Central memory CD8-positive, alpha-beta T cell (primary cell): ENCODE measurements around the gene POLR1D.
A peak's percentile ranks its signal among the peaks of the same experiment; 100 is the strongest.

Experiments
- ATAC-seq: fragments of 150-1000 bp; cut with Tn5 transposase; replicated peaks from 2 replicates; pipeline ENCODE4 v1.10.0; 2022; ENCODE audit warnings: mild to moderate bottlenecking, moderate FRiP score, moderate number of reproducible peaks; ENCODE audit not compliant: poor library complexity, severe bottlenecking; ENCODE audit errors: extremely low read depth
- DNase-seq, 2 donors: peaks; one replicate each; pipeline ENCODE4 v3.0.0; 2021; ENCODE audit warnings: low spot score in 2 of 2
- H3K27ac Mint-ChIP-seq: one replicate; pipeline ENCODE4 v1.8.0; 2022; ENCODE audit warnings: low read depth, mild to moderate bottlenecking, moderate library complexity, mixed read lengths
- H3K27me3 Mint-ChIP-seq: one replicate; pipeline ENCODE4 v1.8.0; 2022; ENCODE audit warnings: mixed read lengths
- H3K36me3 Mint-ChIP-seq: one replicate; pipeline ENCODE4 v1.8.0; 2022; ENCODE audit warnings: mild to moderate bottlenecking, moderate library complexity, mixed read lengths; ENCODE audit not compliant: insufficient read depth
- H3K4me1 Mint-ChIP-seq: one replicate; pipeline ENCODE4 v1.8.0; 2022; ENCODE audit warnings: mixed read lengths
- H3K4me3 Mint-ChIP-seq: one replicate; pipeline ENCODE4 v1.8.0; 2022; ENCODE audit warnings: mild to moderate bottlenecking, moderate library complexity, mixed read lengths
- H3K9me3 Mint-ChIP-seq: one replicate; pipeline ENCODE4 v1.8.0; 2022; ENCODE audit warnings: mixed read lengths

Gene POLR1D

GRCh38 chr13:27634231-27634630 lies 12.5 kb downstream of the POLR1D start:
- DNase-seq = no peak
- Mint-ChIP-seq H3K27ac (no peak overlapping the region), H3K4me3 (no peak overlapping the region), H3K36me3 (peaks cover 8% of the 10 kb centered on the region), H3K27me3 (no peaks in the 10 kb centered on the region), H3K9me3 (no peaks in the 10 kb centered on the region), H3K4me1 (peaks cover 48% of the 10 kb centered on the region)
- ATAC-seq = no peak

- DNase-seq = no peak
- Mint-ChIP-seq H3K4me1 (peaks cover 53% of the 10 kb centered on the region), H3K27me3 (no peaks in the 10 kb centered on the region)
Observed at GRCh38 chr13:27634791-27635190, 13.1 kb downstream of the POLR1D start.

GRCh38 chr13:27635266-27635665 lies 13.6 kb downstream of the POLR1D start:
- H3K27ac Mint-ChIP-seq = no peak overlapping the region
- H3K27me3 Mint-ChIP-seq = no peaks in the 10 kb centered on the region
- DNase-seq = no peak
- peaks cover 6% of the 10 kb centered on the region for H3K36me3 Mint-ChIP-seq
- H3K4me1 Mint-ChIP-seq = peaks cover 56% of the 10 kb centered on the region
- H3K9me3 Mint-ChIP-seq = no peaks in the 10 kb centered on the region
- no peak overlapping the region for H3K4me3 Mint-ChIP-seq
- ATAC-seq = no peak

More at GRCh38 chr13:27634791-27635190, 13.1 kb downstream of the POLR1D start:
- no peak for ATAC-seq
- H3K27ac Mint-ChIP-seq = no peak overlapping the region
- H3K36me3 Mint-ChIP-seq = peaks cover 8% of the 10 kb centered on the region
- H3K9me3 Mint-ChIP-seq = no peaks in the 10 kb centered on the region
- no peak overlapping the region for H3K4me3 Mint-ChIP-seq

- DNase-seq (no peak), ATAC-seq (no peak)
- H3K4me3 Mint-ChIP-seq = no peak overlapping the region
- H3K9me3 Mint-ChIP-seq = no peaks in the 10 kb centered on the region
- no peaks in the 10 kb centered on the region for H3K27me3 Mint-ChIP-seq
- H3K4me1 Mint-ChIP-seq = peaks cover 48% of the 10 kb centered on the region
- no peak overlapping the region for H3K27ac Mint-ChIP-seq
- peaks cover 6% of the 10 kb centered on the region for H3K36me3 Mint-ChIP-seq
Observed at GRCh38 chr13:27636589-27637288, 15.0 kb downstream of the POLR1D start.

- Mint-ChIP-seq H3K27ac (no peak overlapping the region), H3K4me1 (peaks cover 45% of the 10 kb centered on the region)
- no peak for ATAC-seq
Observed at GRCh38 chr13:27637289-27637626, 15.6 kb downstream of the POLR1D start.

GRCh38 chr13:27638001-27638400 lies 16.3 kb downstream of the POLR1D start:
- Mint-ChIP-seq H3K36me3 (peaks cover 7% of the 10 kb centered on the region), H3K27me3 (no peaks in the 10 kb centered on the region), H3K4me3 (no peak overlapping the region), H3K27ac (no peak overlapping the region), H3K4me1 (peaks cover 51% of the 10 kb centered on the region), H3K9me3 (no peaks in the 10 kb centered on the region)
- ATAC-seq = no peak
- DNase-seq = no peak

More at GRCh38 chr13:27637289-27637626, 15.6 kb downstream of the POLR1D start:
- Mint-ChIP-seq H3K9me3 (no peaks in the 10 kb centered on the region), H3K4me3 (no peak overlapping the region), H3K27me3 (no peaks in the 10 kb centered on the region), H3K36me3 (peaks cover 5% of the 10 kb centered on the region)
- no peak for DNase-seq

- H3K4me3 Mint-ChIP-seq = no peak overlapping the region
- no peaks in the 10 kb centered on the region for H3K27me3 Mint-ChIP-seq
- no peaks in the 10 kb centered on the region for H3K9me3 Mint-ChIP-seq
- DNase-seq (no peak), ATAC-seq (no peak)
- peaks cover 56% of the 10 kb centered on the region for H3K4me1 Mint-ChIP-seq
- H3K36me3 Mint-ChIP-seq = peaks cover 7% of the 10 kb centered on the region
- H3K27ac Mint-ChIP-seq = no peak overlapping the region
Observed at GRCh38 chr13:27638521-27638920, 16.8 kb downstream of the POLR1D start.

- ATAC-seq (no peak), DNase-seq (no peak)
- Mint-ChIP-seq H3K4me1 (peaks cover 59% of the 10 kb centered on the region), H3K27me3 (no peaks in the 10 kb centered on the region), H3K4me3 (no peak overlapping the region), H3K36me3 (peaks cover 6% of the 10 kb centered on the region), H3K9me3 (no peaks in the 10 kb centered on the region), H3K27ac (no peak overlapping the region)
Observed at GRCh38 chr13:27639186-27639585, 17.5 kb downstream of the POLR1D start.

- DNase-seq = no peak
- H3K9me3 Mint-ChIP-seq = no peaks in the 10 kb centered on the region
- H3K27me3 Mint-ChIP-seq = no peaks in the 10 kb centered on the region
- H3K4me3 Mint-ChIP-seq = no peak overlapping the region
- peaks cover 62% of the 10 kb centered on the region for H3K4me1 Mint-ChIP-seq
- H3K27ac Mint-ChIP-seq = peak overlapping the region; percentile 47
- ATAC-seq = no peak
- peaks cover 6% of the 10 kb centered on the region for H3K36me3 Mint-ChIP-seq
Observed at GRCh38 chr13:27641711-27642502, 20.2 kb downstream of the POLR1D start.

GRCh38 chr13:27643334-27644132 lies 21.8 kb downstream of the POLR1D start:
- Mint-ChIP-seq H3K36me3 (peaks cover 6% of the 10 kb centered on the region), H3K4me3 (no peak overlapping the region), H3K27ac (peak overlapping the region; percentile 47), H3K27me3 (no peaks in the 10 kb centered on the region), H3K4me1 (peaks cover 51% of the 10 kb centered on the region), H3K9me3 (no peaks in the 10 kb centered on the region)
- DNase-seq (no peak), ATAC-seq (no peak)

GRCh38 chr13:27644302-27644701 lies 22.6 kb downstream of the POLR1D start:
- no peak overlapping the region for H3K27ac Mint-ChIP-seq
- H3K9me3 Mint-ChIP-seq = no peaks in the 10 kb centered on the region
- ATAC-seq (no peak), DNase-seq (no peak)
- peaks cover 43% of the 10 kb centered on the region for H3K4me1 Mint-ChIP-seq
- H3K27me3 Mint-ChIP-seq = no peaks in the 10 kb centered on the region
- H3K36me3 Mint-ChIP-seq = peaks cover 9% of the 10 kb centered on the region
- no peak overlapping the region for H3K4me3 Mint-ChIP-seq

- ATAC-seq (no peak), DNase-seq (no peak)
- no peak overlapping the region for H3K4me3 Mint-ChIP-seq
- no peaks in the 10 kb centered on the region for H3K27me3 Mint-ChIP-seq
- H3K4me1 Mint-ChIP-seq = peaks cover 8% of the 10 kb centered on the region
- peaks cover 17% of the 10 kb centered on the region for H3K36me3 Mint-ChIP-seq
- H3K9me3 Mint-ChIP-seq = no peaks in the 10 kb centered on the region
- no peak overlapping the region for H3K27ac Mint-ChIP-seq
Observed at GRCh38 chr13:27650312-27650711, 28.6 kb downstream of the POLR1D start.
